ENCODE measurements around the gene KMT2C.

KMT2C gene

DNA sequence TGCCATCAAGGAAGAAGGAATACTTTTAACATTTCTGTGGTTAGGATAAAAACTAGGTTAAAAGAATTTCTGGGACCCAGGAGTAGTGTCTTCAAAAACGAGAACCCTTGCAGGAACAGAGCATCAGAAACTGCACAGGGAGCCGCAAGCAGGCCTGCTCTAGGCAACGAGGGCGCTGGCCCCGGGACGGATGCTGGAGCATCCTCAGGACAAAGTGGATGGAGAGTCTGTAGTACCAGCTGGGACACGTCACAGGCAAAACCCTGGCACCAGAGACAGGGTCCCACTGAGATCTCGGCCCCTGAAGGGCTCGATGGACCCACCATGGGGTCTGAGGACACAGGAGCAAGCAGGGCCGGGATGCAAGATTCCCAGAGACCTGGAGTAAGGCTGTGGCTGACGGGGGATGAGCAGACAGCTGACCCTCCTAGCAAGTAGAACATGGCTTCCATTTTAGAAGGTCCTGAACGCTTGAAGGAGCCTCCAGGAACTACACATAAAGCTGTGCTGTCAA, 303.8 kb downstream of the KMT2C start:
- DNase-seq = no peak

DNA sequence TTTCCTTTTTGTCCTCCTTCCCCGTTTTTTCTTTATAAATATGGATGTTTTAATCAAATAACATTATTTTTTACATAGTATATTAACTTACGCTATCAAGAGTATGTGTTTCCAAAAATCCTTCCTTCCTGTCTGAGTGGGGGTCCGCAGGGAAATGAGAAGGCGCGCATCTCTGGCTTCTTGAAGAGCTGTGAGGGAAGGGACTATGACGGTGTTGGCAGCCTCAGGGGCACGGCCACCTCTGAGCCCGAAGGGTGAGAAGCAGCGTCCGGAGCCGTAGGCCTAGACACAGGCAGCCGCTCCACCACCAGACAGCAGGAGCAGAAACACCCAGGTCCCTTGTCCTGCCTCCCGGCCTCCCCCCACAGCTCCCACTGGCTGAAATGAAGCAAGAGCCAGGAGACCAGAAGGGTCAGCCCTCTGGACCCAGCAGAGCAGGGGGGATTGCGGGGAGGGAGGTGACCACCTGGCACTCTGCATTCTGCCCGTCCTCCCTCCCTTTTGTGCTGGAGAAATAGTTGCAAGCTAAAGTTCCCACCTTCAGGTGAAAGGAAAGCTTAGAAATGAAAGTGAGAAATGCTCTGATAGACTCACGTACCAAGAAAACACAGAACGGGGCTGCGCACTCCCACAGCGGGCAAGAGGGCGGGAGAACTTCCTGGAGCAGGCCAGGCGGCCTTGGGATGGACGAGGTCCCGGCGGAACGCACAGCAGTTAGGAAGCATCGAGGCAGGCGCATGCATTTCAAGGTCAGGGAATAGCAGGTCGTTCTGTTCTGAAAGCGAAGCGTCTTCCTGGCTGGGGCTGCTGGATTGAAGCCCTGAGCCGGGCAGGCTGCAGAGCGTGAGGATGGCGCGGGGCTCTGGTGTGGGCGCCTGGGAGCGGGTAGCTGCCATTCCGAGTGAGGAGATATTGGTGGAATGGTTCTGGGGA, 304.9 kb downstream of the KMT2C start:
- no peak for DNase-seq

DNA sequence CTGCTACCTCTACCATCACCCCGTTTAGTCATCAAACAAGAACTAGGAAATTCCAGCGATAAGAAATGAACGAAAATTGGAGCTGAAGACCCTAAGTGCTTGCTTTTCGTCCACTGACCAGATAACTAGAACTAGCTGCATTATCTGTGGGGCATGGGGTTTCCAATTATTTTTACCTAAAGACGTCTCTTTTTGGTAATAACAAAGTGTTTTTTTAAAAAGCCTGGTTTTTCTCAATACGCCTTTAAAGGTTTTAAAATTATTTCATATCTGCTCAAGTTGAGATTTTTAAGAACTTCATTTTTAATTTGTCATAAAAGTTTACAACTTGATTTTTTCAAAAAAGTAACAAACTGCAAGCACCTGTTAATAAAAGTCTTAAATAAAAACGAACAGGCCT, 306.1 kb downstream of the KMT2C start:
- no peak for DNase-seq

DNA sequence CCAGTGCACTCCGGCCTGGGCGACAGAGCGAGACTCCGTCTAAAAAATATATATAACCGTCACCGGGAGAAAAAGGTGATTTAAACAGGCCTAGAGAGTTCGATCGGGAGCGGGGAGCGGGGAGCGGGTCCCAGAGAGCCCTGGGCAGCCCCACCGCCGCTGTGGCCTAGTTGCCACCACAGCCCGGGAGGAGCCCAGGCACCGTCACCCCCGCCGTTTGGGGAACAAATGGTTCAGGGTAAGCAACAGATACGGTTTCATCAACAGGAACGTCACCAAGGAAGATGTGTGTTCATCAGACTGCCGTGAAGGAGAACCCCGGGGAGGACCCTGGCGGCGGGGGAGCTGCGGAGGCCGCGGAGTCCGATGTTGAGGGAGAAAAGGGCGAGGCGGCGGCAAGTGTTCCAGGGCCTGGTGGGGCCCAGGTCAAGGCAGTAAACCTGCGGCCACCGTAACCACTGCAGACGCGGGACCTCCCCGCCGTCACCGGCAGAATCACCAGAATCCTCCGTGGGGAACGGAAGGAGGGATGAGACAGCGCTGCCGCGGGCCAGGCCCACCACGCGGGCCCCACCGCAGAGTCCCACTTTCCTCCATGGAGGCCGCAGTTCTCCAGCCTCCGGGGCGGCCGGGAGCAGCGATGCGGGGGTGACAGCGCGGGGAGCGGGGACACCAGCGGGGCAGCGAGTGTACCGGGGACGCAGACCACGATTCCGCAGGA, 306.9 kb downstream of the KMT2C start:
- no peak for DNase-seq

DNA sequence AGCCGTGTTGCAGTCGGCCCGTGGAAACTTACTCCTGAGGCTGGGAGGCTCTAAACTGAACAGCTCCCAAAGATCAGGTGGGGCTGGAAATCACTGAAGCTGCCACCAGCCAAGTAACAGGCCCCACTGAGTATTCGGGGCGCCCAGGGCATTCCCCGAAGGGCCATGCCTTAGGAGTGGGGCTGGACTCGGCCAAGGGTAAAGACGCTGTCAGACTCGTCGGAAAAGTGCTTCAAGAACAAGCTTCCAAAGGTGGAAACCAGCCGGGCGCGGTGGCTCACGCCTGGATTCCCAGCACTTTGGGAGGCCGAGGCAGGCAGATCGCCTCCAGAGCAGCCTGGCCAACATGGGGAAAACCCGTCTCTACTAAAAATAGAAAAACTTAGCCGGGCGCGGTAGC, 307.6 kb downstream of the KMT2C start:
- no peak for DNase-seq

DNA sequence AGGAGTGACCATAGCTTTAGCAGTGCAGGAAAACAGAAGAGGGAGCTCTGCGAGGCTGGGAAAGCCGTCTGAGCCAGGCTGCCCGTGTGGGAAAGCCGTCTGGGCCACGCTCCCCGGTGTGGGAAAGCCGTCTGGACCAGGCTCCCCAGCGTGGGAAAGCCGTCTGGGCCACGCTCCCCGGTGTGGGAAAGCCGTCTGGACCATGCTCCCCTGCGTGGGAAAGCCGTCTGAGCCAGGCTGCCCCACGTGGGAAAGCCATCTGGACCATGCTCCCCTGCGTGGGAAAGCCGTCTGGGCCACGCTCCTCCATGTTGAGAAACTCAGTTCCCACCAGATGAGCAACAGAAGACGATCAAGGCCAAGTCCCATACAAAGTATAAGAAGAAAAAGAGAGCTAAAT, 308.6 kb downstream of the KMT2C start:
- DNase-seq = no peak

DNA sequence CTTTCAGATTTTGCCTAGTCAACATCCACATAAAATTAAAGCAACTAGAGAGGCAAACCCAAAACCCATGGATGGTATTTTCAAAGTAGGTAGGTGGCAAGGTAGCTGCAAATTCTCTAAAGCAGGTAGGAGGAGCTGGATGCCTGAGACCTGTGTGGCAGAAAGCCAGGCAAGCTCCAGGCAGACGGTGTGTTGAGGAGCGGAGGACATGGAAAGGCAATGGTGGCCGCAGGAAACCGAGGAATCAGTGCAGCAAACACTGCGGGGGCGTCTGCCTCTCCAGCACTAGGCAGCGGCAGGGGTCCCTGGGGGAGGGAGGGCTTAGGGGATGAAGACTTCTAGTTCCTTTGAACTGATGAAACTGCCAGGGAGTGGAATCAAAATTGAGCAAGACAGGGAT, 309.1 kb downstream of the KMT2C start:
- DNase-seq = no peak

DNA sequence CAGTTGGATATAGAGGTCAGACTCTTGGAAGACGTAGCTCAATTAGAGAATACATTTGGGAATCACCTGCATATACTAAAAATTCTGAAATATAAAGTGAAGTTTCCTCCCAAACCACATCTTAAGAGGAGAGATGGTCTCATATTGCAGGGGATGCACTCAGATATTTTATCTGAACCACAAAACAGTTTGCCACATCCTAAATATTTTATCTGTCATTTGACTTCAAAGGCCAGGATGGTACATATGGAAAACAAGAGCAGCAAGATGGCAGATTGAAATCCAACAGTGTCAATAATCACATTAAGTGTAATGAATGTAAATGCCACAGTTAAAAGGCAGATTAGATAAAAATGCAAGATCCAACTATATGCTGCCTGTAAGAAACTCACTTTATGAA, 313.3 kb downstream of the KMT2C start:
- DNase-seq = no peak

DNA sequence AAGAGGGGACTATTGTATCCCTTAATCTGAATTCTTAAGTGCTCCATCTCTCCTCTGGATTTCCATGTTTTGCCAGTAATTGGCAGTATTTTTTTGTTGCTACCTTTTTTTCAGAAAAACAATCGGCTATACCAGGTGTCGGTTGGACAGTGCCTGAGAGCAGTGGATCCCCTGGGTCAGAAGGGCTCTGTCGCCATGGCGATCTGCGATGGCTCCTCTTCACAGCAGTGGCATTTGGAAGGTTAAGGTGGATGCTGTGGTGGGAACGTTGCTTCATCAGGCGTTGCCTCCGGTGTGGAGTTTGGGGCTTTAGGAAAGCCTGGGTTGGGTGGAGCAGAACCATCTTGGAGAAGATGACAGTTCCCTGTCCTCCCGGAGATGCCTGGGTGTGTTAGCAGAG, 314.4 kb downstream of the KMT2C start:
- no peak for DNase-seq

DNA sequence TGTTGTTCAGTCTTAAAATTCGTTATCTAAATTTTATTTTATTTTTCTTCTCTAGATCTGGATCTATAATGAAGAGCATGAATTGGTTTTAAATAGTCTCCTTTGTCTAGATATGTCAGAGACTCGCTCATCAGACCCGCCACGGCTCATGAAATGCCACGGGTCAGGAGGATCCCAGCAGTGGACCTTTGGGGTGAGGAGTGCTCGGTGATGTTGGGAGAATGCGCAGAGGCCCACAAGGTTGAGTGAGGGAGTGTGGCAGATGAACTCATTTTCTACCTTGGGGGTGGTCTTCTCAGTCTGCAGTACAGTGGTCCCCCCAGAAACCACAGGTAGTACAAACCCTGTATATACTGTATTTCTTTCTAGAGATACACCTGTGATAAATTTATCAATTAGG, 315.0 kb downstream of the KMT2C start:
- no peak for DNase-seq

DNA sequence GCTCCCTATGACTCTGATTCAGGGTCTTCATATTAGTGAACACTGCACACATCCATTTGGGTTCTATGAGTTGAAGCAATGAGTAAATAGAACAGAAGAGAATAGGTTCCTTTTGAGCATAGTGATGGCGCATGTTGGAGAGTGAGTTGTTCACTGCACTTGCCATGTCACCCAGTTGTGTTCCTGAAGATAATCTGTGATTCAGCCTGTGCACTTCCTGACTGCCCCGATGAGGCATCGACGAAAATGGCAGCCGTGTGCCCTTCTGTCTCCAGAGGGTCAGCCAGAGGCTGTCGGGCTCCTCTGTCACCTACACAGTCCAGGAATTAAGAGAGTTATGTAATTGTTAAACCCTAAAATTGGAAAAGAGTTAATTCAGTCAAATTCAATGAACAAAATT, 315.6 kb downstream of the KMT2C start:
- DNase-seq = no peak

DNA sequence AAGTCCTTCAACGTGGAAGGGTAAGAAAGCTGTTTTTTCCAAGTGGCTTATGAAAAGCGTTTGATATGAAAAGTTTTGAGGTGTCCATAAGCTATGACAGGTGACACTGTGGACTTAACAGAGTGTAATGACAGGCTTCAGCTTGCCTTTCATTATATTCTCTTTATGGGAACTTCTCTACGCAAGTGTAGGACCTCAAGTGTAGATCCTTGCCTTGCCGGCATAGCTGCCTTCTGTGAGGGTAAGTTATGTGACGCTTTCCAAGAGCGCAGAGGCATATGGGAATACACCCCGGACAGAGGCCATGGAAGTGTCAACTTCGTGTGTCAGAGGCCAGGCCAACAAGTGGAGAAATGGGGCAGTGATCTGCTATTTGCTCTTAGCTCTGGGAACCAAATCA, 318.4 kb downstream of the KMT2C start:
- no peak for DNase-seq

DNA sequence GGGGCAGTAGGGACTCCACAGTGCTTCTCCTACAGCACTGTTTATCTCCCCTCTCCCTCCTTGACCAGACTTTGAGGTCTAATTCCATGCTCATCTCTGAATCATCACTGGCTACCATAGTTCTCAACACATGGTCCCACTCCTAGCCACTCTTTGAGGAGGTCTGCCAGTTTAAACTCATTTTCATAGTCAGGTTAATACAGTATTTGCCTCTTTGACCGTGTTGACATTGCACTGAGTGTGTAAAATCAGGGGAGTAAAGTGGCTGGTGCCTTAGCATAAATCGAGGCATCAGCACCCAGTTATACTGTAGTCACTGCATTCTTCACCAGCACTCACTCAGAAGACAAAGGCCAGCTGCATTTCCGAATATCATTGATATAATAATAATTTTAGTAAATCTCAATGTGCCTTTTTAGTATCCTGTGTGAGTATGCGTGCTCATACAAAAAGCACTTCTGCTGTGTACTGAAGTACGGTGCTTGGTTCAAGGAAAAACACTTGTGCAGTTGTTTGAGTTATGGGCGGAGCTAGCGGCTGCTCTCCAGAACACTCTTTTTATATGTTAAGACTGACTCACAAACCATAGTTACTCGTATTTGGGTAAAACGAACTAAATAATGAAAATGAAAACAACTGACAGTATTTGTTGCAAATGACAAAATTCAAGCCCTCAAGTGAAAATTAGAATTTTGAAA, 320.6 kb downstream of the KMT2C start:
- no peak for DNase-seq

DNA sequence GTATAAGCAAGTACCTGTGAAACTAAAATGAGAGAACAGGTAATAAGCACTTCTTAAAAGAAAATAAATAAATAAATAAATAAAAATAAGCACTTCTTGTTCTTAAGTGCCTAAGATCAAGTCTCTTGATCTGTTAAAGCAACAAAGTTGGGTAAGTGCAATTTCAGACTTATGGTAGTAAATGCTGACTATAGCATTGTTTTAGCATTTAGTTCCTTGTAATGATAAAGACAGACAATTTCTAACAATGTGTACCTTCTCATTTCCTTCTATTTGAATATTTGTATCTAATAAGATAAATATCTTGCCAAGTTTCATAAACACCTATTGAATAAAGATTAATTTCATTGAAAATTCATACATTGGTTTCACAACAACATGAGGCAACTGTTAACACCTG, 323.0 kb downstream of the KMT2C start:
- DNase-seq = no peak

DNA sequence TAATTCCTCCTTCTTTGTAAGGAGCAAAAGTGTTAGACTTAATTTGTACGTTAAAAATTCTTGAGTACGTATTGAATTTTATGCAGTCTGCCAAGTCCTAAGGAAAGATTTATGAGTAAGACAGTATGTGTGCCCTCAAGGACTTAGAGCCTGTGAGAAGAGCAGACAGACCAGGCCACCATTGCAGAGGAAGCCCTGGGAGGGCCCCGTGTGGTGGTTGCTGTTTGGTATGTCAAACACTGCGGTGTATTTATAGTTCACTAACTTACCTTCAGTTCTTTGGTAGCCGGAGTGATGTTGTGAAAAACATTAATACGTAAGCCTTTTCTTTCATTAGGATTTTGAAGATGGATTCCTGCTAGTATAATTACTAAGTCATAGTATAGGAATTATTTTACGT, 327.4 kb downstream of the KMT2C start:
- no peak for DNase-seq

DNA sequence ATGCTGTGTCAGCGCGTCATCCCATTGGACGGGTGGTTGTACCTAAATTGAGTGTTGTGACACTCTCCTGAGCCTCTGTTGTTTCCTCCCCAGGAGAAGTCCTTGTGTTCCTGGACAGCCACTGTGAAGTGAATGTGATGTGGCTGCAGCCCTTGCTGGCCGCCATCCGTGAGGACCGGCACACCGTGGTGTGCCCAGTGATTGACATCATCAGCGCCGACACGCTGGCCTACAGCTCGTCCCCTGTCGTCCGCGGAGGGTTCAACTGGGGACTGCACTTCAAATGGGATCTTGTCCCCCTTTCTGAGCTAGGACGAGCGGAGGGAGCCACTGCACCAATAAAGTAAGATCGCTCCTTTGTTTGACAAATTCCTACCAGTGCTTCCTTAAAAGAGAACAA, 327.9 kb downstream of the KMT2C start:
- DNase-seq = no peak

DNA sequence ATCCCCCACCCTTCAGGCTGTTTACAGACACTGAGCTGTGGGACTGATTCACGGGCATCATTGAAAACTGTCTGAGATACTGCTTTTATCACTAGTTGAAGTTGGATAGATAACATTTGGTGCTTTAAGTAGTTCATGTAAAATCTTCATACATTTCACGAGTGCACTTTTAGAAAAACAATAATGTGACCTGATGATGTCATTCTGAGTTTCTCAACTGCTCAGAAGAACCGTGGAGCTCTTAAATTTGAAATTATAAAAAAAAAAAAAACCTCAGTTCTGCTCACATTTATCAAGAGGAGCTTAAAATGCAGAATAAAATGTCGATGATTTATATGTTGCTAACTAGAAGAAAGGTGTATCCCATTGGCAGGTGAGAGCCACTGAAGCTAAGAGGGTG, 328.8 kb downstream of the KMT2C start:
- no peak for DNase-seq

DNA sequence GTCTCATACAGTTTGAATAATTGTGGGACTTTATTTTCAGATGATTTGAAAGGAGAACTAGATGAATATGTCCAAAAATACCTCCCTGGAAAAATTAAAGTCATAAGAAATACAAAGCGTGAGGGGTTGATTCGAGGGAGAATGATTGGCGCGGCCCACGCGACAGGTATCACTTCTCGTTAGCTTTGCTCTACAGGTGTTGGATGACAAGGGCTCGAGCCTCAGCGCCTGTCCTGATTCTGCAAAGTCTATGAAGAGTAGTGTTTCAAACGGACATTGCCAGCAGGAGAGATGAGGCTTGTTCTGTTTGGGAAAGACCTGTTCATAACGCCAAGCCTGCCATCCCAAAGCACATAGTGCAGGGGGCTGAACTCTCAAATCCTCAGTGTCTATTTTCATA, 330.6 kb downstream of the KMT2C start:
- no peak for DNase-seq

DNA sequence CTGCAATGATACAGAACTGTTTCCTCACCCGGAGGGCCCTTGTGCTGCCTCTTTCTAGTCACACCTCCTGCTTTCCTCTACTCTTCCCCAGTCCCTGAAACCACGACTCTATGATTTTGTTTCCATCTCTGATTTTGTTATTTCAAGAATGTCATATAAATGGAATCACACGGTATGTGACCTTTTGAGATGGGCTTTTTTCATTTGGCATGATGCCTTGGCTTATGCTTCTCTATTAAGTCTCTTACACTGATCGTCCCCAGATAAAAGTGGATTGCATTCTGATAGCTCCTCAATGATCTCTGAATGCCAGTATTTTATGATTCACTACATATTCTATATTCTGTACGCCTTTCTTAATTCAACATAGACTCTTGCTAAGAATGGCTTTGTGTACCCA, 332.1 kb downstream of the KMT2C start:
- no peak for DNase-seq

DNA sequence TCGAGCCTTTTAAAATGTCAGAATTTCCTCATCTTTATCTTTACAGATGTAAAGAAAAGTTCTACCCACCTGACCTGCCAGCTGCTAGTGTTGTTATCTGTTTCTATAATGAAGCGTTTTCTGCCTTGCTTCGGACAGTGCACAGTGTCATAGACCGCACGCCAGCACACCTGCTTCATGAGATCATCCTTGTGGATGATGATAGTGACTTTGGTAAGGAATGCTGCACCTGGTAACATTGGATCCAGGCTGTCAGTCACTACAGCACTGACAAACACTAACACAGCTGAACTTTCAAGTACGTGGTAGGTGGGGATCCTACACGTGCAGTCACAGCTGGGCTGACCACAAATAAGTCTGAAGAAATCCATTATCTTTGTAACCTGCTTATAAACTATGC, 332.7 kb downstream of the KMT2C start:
- DNase-seq = no peak

DNA sequence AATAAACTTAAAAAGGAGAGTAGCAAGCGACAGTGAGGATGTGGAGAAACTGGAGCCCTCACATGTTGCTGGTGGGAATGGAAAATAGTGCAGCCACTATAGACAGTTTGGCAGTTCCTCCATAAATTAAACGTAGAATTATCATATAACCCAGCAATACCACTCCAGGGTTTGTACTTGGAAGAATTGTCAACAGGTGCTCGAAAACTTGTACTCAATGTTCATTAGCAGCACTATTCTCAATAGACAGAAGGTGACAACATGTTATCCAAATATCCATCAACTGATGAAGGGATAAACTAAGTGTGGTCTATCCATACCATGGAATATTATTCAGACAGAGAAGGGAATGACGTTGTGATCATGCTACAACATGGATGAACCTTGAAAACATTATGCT, 338.5 kb downstream of the KMT2C start:
- no peak for DNase-seq

DNA sequence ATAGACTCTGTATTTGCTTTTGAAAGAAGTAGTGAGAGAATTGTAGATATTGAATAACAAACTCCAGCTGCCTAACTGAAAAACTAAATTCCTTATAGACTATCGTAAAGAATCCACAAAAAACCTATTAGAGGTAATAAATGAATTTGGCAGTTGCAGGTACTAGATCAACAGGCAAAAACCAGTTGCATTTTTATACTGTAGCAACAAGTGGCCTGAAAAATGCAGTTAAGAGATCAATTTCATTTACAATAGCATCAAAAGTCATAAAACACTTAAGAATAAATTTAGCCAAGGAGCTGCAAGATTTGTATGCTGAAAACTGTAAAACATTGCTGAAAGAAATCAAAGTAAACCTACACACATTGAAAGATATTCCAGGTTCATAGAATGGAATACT, 340.0 kb downstream of the KMT2C start:
- DNase-seq = no peak

DNA sequence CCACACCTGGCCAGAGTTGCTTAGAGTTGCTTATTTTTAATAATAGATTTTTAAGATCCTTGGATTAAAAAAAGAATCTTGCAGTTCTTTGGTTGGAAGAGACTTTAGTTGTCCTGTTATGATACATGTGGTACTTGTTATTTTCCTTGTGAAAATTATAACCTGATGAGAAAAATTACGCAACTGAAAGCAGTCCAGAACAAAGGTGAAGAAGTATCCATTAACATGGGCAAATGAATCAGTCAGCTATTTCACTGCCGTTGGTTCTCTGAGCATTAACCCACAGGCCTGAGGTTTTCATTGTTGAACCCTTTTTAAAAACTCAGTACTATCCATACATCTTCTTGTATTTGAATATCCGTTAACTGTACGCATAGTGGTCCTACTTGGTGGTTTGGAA, 342.1 kb downstream of the KMT2C start:
- no peak for DNase-seq

DNA sequence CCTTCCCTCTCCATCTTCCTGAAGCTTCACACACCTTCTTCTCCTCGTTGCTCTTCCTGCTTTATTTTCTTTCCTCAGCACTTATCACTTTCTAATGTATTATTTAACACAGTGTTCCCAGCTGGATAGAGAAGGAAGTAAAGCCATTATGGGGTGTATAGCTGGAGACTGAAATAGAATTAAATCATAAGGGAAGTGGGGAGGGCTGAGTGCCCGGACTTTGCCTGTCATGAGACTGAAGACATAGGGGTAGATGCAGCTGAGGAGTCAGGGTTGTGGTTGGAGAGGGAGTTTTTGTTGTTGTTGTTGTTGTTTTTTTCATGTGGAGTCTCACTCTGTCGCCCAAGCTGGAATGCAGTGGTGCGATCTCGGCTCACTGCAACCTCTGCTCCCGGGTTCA, 345.1 kb downstream of the KMT2C start:
- DNase-seq = no peak

Data from stimulated activated CD4-positive, alpha-beta T cell treated with anti-CD3 and anti-CD28 coated beads, Interleukin-4, amount 100 ng/mL, for 24 hours (primary cell).